Stimulated activated CD4-positive, alpha-beta T cell treated with anti-CD3 and anti-CD28 coated beads, TNF-alpha, amount 100 ng/mL, for 4 hours (primary cell): ENCODE results near the gene TUBB2B.
A peak's percentile ranks its signal among the peaks of the same experiment; 100 is the strongest.

Experiments used
- DNase-seq, 3 experiments: peaks; one replicate each; pipeline ENCODE4 v3.0.0-alpha.2; 2020; ENCODE audit warnings: low read depth in 3 of 3

TUBB2B gene

GRCh38 chr6:3227363-3228045 is at the start of gene TUBB2B:
TSS of gene TUBB2B (minus strand) at chr6:3227653. CDS start at chr6:3227543, 110 bp downstream.
- DNase-seq = no peak

GRCh38 chr6:3277251-3277650 is 49.8 kb upstream of the TUBB2B start:
- DNase-seq = no peak

- no peak for DNase-seq
These were observed 49.0 kb upstream of the TUBB2B start for GRCh38 chr6:3276174-3277167.

GRCh38 chr6:3273707-3274521 is 46.5 kb upstream of the TUBB2B start:
- no peak for DNase-seq

- no peak for DNase-seq
These were observed 45.6 kb upstream of the TUBB2B start for GRCh38 chr6:3272911-3273547.

- DNase-seq = no peak
These were observed 44.3 kb upstream of the TUBB2B start for GRCh38 chr6:3271756-3272155.

GRCh38 chr6:3270258-3270657 is 42.8 kb upstream of the TUBB2B start:
- DNase-seq = no peak

- DNase-seq = no peak
These were observed 42.0 kb upstream of the TUBB2B start for GRCh38 chr6:3269281-3269975.

GRCh38 chr6:3268680-3269079 is 41.2 kb upstream of the TUBB2B start:
- no peak for DNase-seq

- no peak for DNase-seq
These were observed 39.7 kb upstream of the TUBB2B start for GRCh38 chr6:3267162-3267561.

GRCh38 chr6:3266170-3266569 is 38.7 kb upstream of the TUBB2B start:
- DNase-seq = no peak

- DNase-seq = no peak
These were observed 38.2 kb upstream of the TUBB2B start for GRCh38 chr6:3265671-3266070.

GRCh38 chr6:3264356-3264755 is 36.9 kb upstream of the TUBB2B start:
- no peak for DNase-seq

- no peak for DNase-seq
These were observed 35.6 kb upstream of the TUBB2B start for GRCh38 chr6:3263096-3263495.

- no peak for DNase-seq
These were observed 34.5 kb upstream of the TUBB2B start for GRCh38 chr6:3261921-3262320.

GRCh38 chr6:3261518-3261820 is 34.0 kb upstream of the TUBB2B start:
- no peak for DNase-seq

- DNase-seq = no peak
These were observed 33.5 kb upstream of the TUBB2B start for GRCh38 chr6:3260772-3261517.

GRCh38 chr6:3260296-3260695 is 32.8 kb upstream of the TUBB2B start:
- no peak for DNase-seq

- peak in 1 of 3 experiments; percentile 13 for DNase-seq
These were observed 32.1 kb upstream of the TUBB2B start for GRCh38 chr6:3259491-3259958.
